ENCODE data around the gene ANP32A.

- TF ChIP-seq EZH2 (IDR thresholded peaks at IDR 0.05; ENCODE audit: borderline replicate concordance, low read depth, low read length, severe bottlenecking), result no peak
- TF ChIP-seq CTCF (IDR thresholded peaks at IDR 0.05; ENCODE audit: borderline replicate concordance, extremely low read depth, low read length, poor library complexity, severe bottlenecking), result no peak
Measured at GRCh38 chr15:68730976-68731897, 89.5 kb downstream of the ANP32A start.

All from DND-41 (cell line).